ENCODE measurements around the gene PPP1R11.

PPP1R11 gene

DNA sequence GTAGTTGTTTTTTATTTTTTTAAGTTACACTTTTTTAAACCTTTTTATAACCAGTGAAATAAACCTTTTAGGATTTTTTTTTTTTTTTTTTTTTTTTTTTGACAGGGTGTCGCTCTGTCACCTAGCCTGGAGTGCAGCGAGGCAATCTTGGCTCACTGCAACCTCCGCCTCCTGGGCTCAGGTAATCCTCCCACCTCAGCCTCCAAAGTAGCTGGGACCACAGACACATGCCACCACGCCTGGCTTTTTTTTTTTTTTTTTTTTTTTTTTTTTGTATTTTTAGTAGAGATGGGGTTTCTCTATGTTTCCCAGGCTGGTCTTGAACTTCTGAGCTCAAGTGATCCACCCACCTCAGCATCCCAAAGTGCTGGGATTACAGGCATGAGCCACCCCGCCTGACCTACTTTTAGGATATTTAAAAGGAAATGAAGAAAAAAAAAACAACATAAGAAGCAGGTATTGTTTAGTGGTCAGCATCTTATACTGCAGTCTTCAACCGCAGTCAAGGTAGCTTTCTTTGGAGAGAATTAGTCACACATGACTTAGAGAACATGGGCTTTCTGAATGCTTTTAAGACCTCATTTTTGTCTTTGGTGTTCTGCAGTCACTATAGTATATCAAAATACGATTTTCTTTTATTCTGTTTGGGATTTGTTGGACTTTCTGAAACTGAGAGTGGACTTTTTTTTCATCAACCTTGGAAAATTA lies 4.4 kb upstream of the PPP1R11 start:
- no peak for DNase-seq

DNA sequence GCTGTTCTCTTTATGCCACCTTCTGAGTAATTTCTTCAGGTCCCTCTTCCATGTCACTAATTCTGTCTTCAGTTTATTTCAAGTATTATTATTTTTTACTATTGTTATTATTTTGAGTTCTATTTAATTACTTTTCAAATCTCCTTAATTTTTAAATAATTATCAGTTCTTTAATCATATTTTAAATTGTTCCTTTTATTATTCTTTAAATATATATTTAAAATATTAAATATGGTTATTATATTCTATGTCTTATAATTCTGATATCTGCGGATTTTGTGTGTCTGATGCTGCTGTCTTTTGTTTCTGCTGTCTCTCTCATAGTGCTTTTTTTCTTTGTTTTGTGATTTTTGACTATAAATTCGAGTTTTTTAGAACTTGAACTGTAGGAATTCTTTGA lies 3.7 kb upstream of the PPP1R11 start:
- no peak for DNase-seq

DNA sequence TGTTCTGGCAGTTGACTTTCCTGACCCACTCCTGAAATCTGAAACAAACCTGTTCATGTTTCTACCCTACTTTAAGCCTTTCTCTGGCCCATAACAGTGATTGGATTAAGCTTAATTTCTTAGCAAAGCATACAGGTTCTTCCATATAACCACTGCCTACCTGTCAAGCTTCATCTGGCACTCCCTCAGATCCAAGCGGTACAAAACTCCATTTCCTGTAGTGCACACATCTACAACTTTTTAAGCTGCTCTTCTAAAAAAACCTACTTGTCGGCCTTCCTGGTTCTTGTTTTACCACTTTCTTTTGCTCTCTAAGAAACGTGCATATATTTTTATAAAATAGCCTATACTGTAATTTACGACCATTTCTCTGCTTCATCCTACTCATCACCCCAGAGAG lies 916 bp upstream of the PPP1R11 start:
- no peak for DNase-seq

DNA sequence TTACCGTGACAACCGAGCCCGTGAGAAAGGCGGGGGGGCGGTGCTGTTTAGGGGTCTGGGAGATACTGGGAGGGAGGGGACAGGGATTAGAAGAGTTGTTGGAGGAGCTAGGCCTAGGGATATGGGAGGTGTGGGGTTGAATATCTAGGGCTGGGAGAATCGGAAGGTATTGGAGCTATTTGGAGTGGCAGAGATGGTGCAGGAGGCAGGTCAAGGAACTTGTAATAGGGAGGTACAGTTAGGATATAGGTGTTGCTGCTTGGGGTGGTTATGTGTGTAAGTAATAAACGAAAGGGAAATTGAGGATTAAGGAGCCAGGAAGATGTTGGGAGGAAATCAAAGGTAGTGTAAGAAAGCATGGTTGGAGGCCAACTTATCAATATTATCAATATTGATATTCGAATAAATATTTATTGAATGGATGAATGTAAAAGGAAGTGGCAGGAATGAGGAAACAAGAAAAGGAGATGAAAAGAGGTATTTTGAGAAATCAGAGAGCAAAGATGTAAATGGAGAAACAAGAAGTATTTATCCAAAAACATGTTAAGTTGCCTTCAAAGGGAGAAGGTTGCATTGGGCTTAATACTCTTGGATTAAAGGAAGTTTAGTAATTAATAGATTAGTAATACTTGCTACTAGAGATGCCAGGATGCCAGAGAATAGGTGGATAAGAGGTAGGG lies 602 bp downstream of the PPP1R11 start:
- no peak for DNase-seq

DNA sequence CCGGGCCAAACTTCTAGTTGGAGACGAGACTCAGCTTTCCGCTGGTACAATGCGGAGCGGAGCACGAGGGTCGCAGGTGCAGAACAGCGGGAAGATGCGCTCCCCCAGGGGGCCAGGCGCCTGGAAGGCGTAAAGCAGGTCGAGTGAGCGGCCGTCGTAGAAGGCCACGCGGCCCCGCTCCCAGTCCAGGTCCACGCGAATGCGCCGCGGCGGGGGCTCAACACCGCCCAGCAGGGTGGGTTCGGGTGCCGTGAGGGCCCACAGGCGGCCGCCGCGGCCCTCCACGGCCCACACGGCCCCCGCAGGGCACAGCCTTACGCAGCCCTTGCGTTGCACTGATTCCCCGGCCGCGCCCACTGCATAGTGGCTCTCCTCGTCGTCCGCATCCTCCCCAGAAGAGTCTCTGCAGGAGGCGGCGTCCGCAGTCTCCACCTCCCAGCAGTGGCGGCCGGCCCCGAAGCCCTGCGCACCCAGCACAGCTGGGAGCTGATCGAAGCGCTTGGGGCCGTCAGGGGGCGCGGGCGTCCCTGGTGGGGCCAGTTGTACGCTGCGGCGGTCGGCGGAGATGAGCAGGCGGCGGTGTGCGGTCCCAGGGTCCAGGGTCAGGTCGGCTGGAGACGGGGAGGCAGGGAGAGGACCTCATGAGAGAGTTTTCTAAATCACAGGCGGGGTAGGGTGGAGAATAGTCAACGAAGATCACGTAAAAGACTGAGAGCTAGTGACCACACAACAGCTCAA lies 4.3 kb downstream of the PPP1R11 start:
- no peak for DNase-seq

DNA sequence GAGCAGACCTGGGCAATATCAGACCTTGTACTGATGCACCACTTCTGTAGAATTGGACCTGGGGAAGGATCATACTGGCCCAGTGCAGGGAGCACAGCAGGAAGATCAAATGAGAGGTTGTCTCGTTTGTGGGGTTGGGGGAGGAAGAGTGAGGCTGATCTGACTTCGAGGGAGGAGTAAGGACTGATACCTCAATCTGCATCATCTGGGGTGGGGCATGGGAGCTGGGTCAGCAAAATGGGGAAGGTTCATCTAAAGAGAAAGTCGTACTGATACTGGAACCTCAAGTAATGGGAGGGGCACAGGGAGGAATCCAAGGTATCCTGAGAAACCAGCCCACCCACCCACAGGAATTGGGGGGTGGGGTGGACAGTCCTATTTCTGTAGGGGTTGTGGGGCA lies 4.9 kb downstream of the PPP1R11 start:
- DNase-seq, result no peak

DNA sequence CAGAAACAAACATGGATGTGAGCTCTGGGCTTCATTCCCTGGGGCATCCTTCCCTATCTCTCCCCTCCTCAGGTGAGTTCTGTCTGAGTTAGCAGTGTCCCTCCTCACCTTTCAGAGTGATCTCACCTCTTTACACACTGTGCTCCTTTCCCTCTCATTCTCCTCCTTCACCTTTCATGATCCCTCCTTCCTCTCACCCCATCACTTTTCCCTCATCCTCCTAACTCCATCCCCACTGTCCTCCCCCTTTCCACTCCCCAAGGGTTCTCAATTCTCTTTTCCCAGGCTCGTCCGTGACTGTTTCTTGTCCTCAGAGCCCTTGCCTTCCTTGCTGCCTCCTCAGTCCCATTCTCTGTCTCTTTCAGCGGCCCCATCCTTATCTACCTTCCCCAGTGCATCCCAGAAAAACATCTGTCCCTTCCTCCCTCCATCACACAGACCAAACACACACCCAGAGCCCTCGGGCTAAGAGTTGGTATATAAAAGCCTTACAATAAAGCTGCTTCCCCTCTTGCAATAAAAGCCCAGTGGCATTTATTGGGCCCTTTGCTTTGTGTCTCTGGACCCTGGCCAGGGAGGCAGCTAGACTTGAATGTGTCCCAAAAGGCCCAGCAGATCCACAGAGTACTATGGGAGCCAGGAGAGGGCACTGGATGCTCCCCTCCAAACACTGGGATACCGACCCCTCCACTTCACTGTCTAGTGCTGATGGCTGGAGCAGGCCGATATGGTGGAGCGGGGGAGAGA lies 6.7 kb downstream of the PPP1R11 start:
- DNase-seq, result no peak

DNA sequence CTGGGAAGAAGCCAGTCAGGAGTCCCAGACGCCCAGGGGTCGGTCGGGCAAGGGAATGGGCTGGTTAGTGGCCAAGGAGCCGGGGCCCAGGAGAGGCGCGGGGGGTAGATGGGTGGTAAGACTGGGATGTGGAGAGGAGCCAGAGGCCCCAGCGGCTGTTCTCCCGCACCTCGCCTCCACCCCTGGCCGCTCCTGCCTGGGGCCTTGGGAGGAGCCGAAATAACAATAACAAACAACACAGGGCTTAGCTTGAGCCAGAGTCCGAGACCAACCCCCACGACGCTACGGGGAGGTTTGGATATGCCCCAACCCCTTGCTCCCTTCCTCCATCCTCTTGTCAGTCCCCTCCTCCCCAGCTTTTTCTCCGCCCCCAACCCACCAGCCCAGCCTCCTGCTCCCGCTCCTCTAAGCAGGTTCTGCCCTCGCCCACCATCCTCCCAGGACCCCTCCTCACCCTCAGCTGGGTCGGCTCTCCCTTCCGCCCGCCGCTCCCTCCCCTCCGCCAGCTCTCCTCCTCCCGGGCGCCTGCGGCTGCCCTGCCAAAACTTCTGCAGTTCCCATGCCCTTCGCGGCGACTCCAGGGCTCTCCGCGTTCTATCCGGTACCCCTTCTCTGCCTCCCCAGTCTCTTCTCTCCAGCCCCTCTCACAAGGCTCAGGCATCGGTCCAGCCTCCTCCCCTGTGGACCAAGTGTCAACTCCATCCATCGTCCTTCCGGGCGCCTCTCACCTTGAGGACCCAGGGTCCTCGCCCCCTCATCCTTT lies 7.5 kb downstream of the PPP1R11 start:
- no peak for DNase-seq

DNA sequence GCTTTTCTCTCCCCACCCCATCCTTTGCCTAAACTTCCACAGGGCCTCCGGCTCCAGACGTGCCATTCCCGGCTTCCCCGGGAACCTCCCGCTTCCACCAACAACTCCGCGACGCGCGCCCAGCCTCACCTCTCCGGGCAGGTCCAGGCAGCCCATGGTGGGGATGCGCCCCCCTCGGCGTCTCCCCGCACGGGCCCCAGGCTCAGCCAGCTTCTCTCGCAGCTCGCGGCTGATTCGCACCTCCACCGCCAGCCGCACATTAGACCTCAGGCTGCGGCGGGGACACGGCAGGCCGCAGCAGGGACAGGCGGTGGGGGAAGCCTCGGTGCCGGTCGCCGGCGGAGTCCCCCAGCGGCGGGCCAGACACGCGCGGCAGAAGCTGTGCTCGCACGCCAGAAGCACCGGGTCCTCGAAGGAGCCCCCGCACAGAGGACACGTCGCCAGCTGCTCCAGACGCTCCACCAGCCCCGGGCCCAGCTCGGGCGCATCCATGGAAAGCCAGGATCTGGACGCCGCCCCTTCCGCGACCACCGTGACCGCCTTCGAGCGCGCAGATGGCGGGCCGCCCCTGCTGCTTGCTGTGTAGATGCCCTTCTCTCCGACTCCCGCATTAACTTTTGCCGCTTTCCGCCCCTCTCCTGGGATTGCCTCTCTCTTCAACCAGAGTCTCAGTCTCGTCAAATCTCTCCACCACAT lies 8.2 kb downstream of the PPP1R11 start, which contains the start of gene RNF39:
RNF39 (minus strand) TSS at position 676 of the 696 bp plus-strand sequence; CDS start at position 492, 184 bp downstream.
- DNase-seq, result no peak

DNA sequence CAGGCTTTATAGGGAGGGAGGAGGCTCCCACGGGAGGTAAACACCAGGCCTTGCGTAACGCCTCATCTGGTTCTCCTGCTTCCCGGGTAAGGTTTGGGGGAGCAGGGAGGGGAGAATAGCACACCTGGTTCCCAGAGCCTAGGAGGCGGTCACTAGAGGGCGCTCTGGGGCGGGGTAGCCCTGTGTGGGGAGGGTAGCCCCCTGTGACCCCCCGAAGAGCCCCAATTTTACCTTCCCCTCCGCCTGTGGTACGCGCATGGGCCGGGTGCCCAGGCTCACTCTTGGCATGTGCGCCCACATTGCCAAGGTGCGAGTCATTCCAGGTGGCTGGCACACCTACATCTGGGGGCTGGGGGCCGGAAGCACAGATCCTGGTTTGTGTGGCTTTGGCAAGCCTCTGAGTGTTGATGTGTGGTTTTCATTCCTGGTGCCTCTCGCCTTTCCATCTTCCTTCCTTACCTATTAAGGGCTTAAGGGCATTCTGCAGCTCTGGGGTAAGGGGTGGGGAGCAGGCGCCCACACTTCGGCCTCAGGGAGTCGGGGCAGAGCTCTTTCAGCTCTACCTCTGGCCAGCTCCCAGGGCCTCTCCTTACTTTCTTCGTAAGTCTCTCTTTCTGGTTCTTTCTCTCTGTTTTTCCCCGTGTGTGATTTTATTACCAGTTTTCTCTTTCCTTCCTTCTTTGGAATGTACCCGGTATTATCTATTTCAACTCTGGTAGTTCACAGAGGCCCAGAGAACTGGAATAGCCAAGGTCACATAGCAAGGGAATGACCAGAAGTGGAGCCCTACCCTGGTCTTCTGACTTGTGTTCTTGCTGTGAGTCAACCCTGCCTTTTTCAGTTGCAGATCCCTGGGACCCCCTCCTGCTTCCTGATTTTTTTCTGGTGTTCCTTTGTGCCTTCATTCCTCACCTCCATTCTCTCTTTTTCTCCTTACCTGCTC lies 9.1 kb downstream of the PPP1R11 start:
- DNase-seq, result no peak

DNA sequence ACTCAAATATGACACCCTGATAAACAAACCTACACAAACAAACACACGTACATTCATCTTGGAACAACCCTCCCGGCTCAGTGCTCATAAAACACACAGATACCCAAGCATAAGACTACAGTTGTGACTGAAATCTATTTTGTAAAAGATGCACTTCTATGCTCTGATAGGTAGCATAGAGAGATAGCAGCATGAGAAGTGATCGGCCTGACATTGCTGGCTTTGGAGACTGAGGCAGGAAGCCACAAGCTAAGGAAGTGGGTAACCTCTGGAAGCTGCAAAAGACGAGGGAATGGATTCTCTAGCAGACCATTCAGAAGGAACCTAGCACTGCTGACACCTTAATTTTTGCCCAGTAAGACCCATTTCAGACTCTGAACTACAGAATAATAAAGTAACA lies 10.2 kb downstream of the PPP1R11 start:
- no peak for DNase-seq

DNA sequence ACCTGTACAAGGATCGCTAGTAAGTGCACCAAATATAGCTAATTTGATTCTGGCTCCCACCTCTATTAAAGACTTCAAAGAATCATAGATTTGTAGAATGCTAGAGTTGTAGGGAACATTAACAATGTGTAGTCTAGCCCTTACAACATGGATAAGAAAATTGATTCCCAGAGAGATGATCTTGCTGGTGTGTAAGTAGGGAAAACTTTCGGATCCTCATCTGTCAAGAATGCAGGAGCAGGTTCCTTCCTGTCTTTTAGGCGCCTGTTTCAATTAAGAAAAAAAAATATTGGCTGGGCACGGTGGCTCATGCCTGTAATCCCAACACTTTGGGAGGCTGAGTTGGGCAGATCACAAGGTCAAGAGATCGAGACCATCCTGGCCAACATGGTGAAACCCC lies 20.9 kb downstream of the PPP1R11 start:
- DNase-seq, result no peak

DNA sequence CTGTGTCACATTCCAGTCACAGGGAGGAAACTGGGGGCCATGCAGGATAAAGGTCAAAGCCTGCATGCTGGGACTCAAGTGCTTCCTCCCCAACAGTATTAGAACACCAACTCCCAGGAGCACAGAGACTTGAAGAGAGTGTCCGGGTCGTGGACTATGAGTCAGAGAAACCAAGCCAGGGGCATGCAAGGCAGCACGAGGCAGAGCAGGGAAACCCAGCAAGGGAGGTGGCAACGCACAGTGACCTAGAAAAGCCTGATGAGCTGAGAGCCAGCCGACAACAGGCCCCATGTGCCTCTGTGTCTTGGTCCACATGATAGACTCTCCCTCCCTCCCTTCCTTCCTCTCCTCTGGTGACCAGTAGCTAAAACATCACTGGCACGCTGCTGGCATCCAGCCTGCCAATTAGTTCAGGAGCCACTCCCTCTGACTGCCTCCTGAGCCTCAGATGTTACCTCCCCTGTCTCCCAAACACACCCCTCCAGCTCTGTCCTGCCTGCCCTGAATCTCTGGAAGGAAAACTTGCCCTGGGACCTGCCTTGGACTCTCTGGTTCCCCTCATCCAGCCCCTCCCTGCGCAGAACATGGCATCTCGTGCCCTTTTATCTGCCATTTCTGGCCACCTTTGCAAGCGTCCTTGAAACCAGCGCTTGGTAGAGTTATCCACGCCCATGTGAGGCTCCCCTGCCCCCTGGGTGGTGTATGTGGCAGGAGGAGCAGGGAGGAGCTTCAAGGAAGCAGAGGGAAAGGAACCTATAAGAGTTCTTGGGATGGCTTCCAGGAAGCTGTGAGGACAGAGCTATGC lies 24.8 kb downstream of the PPP1R11 start:
- no peak for DNase-seq

DNA sequence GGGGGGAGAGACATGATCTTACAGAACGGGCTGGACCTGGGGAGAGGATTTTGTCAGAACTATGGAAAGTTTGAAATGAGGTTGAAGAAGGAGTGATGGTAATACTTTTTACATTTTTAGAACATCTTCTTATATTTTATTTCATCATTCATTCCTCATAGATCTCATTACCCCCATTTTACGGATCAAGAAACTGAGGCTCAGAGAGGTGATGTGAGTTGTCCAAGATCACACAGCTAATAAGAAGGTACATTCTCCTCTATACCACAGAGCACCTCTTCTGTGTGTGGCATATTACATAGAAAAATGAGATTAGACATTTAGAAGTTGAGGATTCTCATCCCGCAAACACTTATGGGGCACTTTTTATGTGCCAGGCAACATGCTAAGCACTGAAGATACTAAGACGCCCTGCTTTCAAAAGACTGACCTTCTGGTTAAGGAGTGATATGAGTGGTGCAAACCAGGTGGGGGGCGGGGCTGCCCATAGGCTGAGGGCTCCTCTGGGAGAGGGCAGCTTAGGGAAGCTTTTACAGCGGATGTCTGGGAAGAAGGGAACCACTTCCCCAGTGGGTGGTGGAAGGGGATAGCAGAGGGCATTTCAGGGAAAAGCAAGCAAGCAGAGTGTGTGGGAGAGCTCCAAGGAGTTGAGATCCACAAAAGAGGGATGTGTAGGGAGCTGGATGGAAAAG lies 26.0 kb downstream of the PPP1R11 start:
- no peak for DNase-seq

DNA sequence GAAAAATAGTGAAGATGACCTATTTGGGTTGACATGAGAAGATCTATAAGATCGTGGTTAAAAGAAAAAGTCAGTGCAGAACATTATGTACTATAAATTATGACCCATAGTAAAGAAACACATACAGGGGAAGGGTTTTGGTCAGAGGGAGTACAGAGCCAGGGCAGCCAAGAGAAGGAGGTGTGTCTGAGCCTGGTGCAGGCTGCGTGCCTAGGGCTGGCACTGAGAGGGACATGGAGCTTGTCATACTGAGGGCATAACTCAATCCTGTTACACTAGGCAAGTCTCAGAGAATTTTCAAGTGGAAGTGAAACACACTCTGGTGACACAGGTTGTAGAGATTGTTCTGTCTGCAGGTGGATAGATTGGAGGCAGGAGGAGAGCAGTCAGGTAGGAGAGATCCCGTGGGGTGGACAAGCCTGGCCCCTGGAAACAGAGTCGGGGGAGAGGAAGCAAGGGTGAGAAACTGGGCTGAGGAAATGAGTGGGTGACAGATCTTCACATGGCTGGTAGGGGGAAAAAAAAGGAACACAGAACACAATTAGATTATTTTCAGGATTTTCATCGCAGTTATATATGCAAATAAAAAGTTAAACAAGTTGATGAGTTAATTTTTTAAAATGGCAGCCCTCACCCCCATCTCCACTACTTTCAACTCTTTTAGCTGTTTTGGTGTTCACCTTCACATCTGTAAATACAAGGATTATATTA lies 27.1 kb downstream of the PPP1R11 start:
- no peak for DNase-seq

DNA sequence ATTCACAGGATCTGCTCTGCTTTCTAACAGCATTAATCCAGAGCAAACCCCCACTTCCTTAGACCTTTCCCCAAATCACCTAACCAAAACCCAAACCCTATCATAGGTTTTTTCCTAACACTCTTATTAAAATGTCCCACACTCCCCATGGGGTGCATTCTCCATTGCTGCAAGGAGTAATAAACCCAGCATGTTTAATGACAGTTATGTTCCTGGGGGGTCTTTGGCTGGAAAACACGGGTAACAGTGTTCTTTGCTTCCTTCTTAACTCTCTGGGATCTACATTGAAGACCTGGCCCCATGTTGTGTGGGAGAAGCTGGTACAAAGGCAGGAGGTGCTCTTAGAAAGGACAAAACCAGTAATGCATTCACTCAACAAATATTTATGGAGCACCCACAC lies 29.8 kb downstream of the PPP1R11 start:
- no peak for DNase-seq

DNA sequence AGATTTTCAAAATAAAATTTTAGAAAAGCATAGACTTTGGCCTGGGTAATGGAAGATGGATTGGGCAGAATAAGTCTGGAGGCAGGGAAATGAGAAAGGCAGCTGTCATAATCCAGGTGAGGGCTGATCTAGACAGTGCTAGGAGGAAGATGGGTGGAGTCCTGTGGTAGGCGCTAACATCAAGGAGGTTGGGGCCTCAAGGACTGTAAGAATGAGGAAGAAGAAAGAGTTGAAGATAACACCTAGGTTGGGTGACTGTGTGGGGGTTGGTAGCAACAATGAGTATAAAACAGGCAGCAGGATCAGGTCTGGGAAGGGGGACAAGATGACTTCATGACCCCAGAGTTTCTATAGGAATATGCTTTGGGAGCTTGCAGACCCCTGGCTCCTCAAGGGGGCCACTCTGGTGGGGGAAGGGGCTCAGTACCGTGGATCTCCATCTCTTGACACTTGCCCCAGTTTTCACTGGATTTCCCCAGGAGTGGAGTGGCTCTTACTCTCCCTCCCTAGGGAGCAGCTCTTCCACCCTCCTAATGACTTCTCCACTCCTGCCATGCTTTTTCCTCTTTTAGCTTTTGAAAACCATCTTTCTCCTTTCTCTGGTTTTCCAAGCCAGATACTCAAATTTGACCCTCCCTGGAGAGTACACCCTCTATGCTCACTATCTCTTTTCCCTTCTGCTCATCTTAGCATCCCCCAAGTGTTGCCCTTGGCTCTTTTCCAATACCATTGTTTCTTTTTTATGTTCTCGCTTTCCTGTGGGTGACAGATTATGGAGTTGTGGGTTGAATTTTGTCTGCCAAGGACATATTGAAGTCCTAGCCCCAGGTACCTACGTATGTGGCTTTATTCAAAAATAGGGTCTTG lies 31.1 kb downstream of the PPP1R11 start:
- DNase-seq, result no peak
